PC-3 (cell line): ENCODE measurements around the gene ERGIC1. TPM values are rescaled to one million over a fixed set of nuclear protein-coding genes. Genes with fewer than 3 reads are reported as not detected.

Experiments used
- ATAC-seq: fragments of 200-7000 bp; cut with Tn5 transposase; 2 replicates; pipeline ENCODE4 v1.9.1; 2020; ENCODE audit warnings: mild to moderate bottlenecking, moderate library complexity
- BruUV-seq: library from RNA; stranded (reverse); fragments of 400-500 nt; replicated peaks from 2 replicates; lab custom pipeline; 2021; lab: Mats Ljungman, UMichigan
- CTCF ChIA-PET: fragments of 300-600 bp; sonication (Branson Sonifier 250); formaldehyde crosslinking; loops from one replicate; lab custom pipeline; 2022; ENCODE audit warnings: antibody characterized with exemption; lab: Charles Lee
- POLR2A ChIA-PET: fragments of 300-600 bp; sonication (Branson Sonifier 250); formaldehyde crosslinking; loops from one replicate; lab custom pipeline; 2022; ENCODE audit warnings: antibody characterized with exemption; ENCODE audit not compliant: unreplicated experiment; lab: Charles Lee
- DNase-seq: peaks from one replicate; pipeline ENCODE4 v3.0.0-alpha.2; 2015
- H2AFZ ChIP-seq: fragments of 300-600 bp; sonication (generic); 2 replicates; pipeline ENCODE4 v1.6.0; 2016; ENCODE audit warnings: antibody characterized with exemption, low read length
- H3F3A ChIP-seq: fragments of 300-600 bp; sonication (generic); one replicate; pipeline ENCODE4 v1.6.0; 2017; ENCODE audit warnings: antibody characterized with exemption, low read length, control low read depth, mild to moderate bottlenecking; ENCODE audit not compliant: unreplicated experiment
- H3K27ac ChIP-seq: fragments of 300-600 bp; sonication (generic); 2 replicates; pipeline ENCODE4 v1.5.1; 2016; ENCODE audit warnings: mild to moderate bottlenecking, low read length
- H3K27me3 ChIP-seq: fragments of 300-600 bp; sonication (generic); 2 replicates; pipeline ENCODE4 v1.6.1; 2016; ENCODE audit warnings: low read length, mixed read lengths
- H3K36me3 ChIP-seq: fragments of 300-600 bp; sonication (generic); 2 replicates; pipeline ENCODE4 v1.6.1; 2016; ENCODE audit warnings: low read depth, mixed run types, low read length, mixed read lengths
- H3K4me1 ChIP-seq: fragments of 300-600 bp; sonication (generic); 2 replicates; pipeline ENCODE4 v1.5.1; 2016; ENCODE audit warnings: low read length; ENCODE audit not compliant: insufficient read depth
- H3K4me2 ChIP-seq: fragments of 300-600 bp; sonication (generic); 2 replicates; pipeline ENCODE4 v1.6.0; 2016; ENCODE audit warnings: low read length
- H3K4me3 ChIP-seq: fragments of 300-600 bp; sonication (generic); 2 replicates; pipeline ENCODE4 v1.5.1; 2016; ENCODE audit warnings: mild to moderate bottlenecking, low read length, mixed read lengths
- H3K79me2 ChIP-seq: fragments of 300-600 bp; sonication (generic); 2 replicates; pipeline ENCODE4 v1.6.1; 2017; ENCODE audit warnings: low read length, mixed read lengths
- H3K9ac ChIP-seq: fragments of 300-600 bp; sonication (generic); 2 replicates; pipeline ENCODE4 v1.6.0; 2016; ENCODE audit warnings: mild to moderate bottlenecking, low read length
- H3K9me2 ChIP-seq: fragments of 300-600 bp; sonication (generic); replicated peaks from 2 replicates; pipeline ENCODE4 v1.6.1; 2016; ENCODE audit warnings: mixed run types, low read length, mixed read lengths
- H3K9me3 ChIP-seq: fragments of 300-600 bp; sonication (generic); 2 replicates; pipeline ENCODE4 v1.6.1; 2016; ENCODE audit warnings: low read length, mixed read lengths
- H4K20me1 ChIP-seq: fragments of 300-600 bp; sonication (generic); 2 replicates; pipeline ENCODE4 v1.6.1; 2016; ENCODE audit warnings: low read length, mixed read lengths
- EZH2 ChIP-seq: fragments of 300-600 bp; sonication (generic); IDR thresholded peaks from one replicate; pipeline ENCODE4 v1.6.1; 2017; ENCODE audit warnings: antibody characterized with exemption, mild to moderate bottlenecking, low read length; ENCODE audit not compliant: unreplicated experiment
- EZH2phosphoT487 ChIP-seq: fragments of 300-600 bp; sonication (generic); IDR thresholded peaks from 2 replicates; pipeline ENCODE4 v1.6.1; 2018; ENCODE audit warnings: mild to moderate bottlenecking, antibody characterized with exemption, low read length, borderline replicate concordance
- intact Hi-C: fragments of 100-400 bp; cut with micrococcal nuclease; formaldehyde crosslinking; loops from 2 replicates; pipeline ENCODE4 v1.9.0; 2023
- total RNA-seq: library from RNA; depleted of rRNA; stranded (reverse); fragments of >200 nt; gene quantifications from 2 replicates; pipeline ENCODE4 v1.2.3, GENCODE V29; 2014
- TF ChIP-seq, protein P1 (sequence below): fragments of 300-600 bp; sonication (generic); conservative IDR thresholded peaks from 2 replicates; pipeline ENCODE4 v1.5.1; 2017; ENCODE audit warnings: antibody characterized with exemption, low read depth, mild to moderate bottlenecking, low read length

The ERGIC1 gene
- total RNA-seq, 1 experiment from 2014 or later, result 148 TPM

DNA sequence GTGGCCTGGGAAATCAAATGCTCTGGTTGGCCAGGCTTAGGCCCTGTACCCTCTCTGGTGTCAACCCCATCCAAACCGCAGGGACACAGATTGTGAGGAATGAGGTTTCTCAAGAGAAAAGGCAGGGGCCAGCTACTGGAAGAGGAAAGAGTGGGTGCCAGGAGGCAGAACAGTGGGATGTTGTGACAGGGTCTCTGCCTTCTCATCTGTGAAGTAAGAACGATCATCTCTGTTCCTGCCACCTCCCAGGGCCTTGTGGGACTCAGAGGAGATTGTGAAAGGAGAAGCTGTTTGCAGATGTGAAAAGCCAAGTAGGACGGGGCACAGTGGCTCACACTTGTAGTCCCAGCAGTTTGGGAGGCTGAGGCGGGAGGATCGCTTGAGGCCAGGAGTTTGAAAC, 102.3 kb downstream of the ERGIC1 start:
- Histone ChIP-seq H3K79me2 (no peaks in the 10 kb centered on the region), H3K4me3 (no peak overlapping the region), H3K4me2 (no peak overlapping the region), H3K36me3 (no peaks in the 10 kb centered on the region), H3K9ac (no peak overlapping the region), H4K20me1 (no peaks in the 10 kb centered on the region), H3K4me1 (peaks cover 8% of the 10 kb centered on the region), H3K27me3 (no peaks in the 10 kb centered on the region), H2AFZ (no peak overlapping the region), H3F3A (no peaks in the 10 kb centered on the region), H3K9me3 (no peaks in the 10 kb centered on the region), H3K9me2 (no peaks in the 10 kb centered on the region), H3K27ac (no peak overlapping the region)
- no peak for ATAC-seq
- TF ChIP-seq EZH2phosphoT487 (no peak), EZH2 (no peak)
- TF ChIP-seq, protein P1, sequence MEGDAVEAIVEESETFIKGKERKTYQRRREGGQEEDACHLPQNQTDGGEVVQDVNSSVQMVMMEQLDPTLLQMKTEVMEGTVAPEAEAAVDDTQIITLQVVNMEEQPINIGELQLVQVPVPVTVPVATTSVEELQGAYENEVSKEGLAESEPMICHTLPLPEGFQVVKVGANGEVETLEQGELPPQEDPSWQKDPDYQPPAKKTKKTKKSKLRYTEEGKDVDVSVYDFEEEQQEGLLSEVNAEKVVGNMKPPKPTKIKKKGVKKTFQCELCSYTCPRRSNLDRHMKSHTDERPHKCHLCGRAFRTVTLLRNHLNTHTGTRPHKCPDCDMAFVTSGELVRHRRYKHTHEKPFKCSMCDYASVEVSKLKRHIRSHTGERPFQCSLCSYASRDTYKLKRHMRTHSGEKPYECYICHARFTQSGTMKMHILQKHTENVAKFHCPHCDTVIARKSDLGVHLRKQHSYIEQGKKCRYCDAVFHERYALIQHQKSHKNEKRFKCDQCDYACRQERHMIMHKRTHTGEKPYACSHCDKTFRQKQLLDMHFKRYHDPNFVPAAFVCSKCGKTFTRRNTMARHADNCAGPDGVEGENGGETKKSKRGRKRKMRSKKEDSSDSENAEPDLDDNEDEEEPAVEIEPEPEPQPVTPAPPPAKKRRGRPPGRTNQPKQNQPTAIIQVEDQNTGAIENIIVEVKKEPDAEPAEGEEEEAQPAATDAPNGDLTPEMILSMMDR, result no peak
- intact Hi-C loops, result no loop called here
- ChIA-PET POLR2A (no interaction called here), CTCF (no interaction called here)
- no TSS peak for BruUV-seq
- no peak for DNase-seq

- Histone ChIP-seq H3K9me2 (no peaks in the 10 kb centered on the region), H3K4me3 (no peak overlapping the region), H3K4me2 (no peak overlapping the region), H3K27ac (no peak overlapping the region), H4K20me1 (no peaks in the 10 kb centered on the region), H3K27me3 (no peaks in the 10 kb centered on the region), H3K9ac (no peak overlapping the region), H3K36me3 (no peaks in the 10 kb centered on the region; the same call in 1 of the 2 replicates), H3K79me2 (no peaks in the 10 kb centered on the region), H3K9me3 (no peaks in the 10 kb centered on the region), H3K4me1 (no peaks in the 10 kb centered on the region), H3F3A (no peaks in the 10 kb centered on the region), H2AFZ (no peak overlapping the region)
- no TSS peak for BruUV-seq
- peak; percentile 27 for DNase-seq
- ChIA-PET CTCF (interaction anchor here (1.1 kb wide), 1 partner anchor 232 kb away, joined by 12 read pairs; no protein-coding TSS in a partner anchor), POLR2A (no interaction called here)
- peak; percentile 50; the same call in 1 of the 2 replicates for ATAC-seq
- intact Hi-C loops, result no loop called here
- TF ChIP-seq, protein P1, result peak; percentile 68
- no peak for TF ChIP-seq EZH2phosphoT487
Measured at GRCh38 chr5:172939071-172939470, 105.0 kb downstream of the ERGIC1 start.

DNA sequence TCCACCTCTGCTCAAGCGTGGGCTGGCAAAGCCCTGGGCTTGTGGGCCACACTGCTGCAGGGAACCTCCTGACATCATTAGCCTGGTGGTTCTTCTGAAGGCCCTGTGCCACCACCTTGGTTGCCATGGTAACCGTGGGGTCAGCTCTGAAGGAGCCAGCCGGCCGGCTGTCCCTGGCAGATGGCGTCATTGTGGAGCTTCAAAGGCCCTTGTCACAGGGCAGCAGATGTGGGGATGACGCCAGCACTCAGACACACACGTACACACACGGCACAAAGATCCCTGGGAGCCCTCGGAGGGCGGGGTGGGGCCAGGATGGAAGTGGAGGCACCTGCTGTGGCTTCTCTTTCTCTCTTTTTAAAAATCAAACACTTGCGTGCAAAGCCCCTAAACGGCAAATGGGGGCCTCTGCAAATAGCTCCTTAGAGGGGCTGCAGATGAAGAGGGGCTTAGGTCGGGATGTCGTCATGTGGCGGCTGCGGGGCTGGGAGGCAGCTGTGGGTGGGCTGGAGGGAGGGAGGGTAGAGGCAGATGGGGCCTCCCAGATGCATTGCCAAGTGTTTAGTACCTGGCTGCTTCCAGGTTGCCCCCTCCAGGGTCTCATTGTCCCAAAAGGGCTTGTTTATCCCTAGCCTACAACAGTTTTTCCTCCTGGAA, 105.7 kb downstream of the ERGIC1 start:
- no TSS peak for BruUV-seq
- CTCF ChIA-PET, result interaction anchor here (0.5 to 1.1 kb wide), 2 partner anchors 233 to 478 kb away, joined by 4 to 12 read pairs; no protein-coding TSS in a partner anchor
- H3K9me3 ChIP-seq, result no peaks in the 10 kb centered on the region
- H3K4me1 ChIP-seq, result no peaks in the 10 kb centered on the region
- no peak overlapping the region for H3K4me3 ChIP-seq
- no peak for ATAC-seq
- POLR2A ChIA-PET, result no interaction called here
- H3K36me3 ChIP-seq, result no peaks in the 10 kb centered on the region; the same call in 1 of the 2 replicates
- H3K9ac ChIP-seq, result no peak overlapping the region
- H3K27me3 ChIP-seq, result no peaks in the 10 kb centered on the region
- DNase-seq, result no peak
- H3K27ac ChIP-seq, result no peak overlapping the region
- H3F3A ChIP-seq, result no peaks in the 10 kb centered on the region
- no peak for TF ChIP-seq EZH2phosphoT487
- TF ChIP-seq, protein P1, result no peak
- no peak for TF ChIP-seq EZH2
- intact Hi-C loops, result no loop called here
- H3K4me2 ChIP-seq, result no peak overlapping the region
- H3K79me2 ChIP-seq, result no peaks in the 10 kb centered on the region
- H2AFZ ChIP-seq, result no peak overlapping the region
- H4K20me1 ChIP-seq, result no peaks in the 10 kb centered on the region
- no peaks in the 10 kb centered on the region for H3K9me2 ChIP-seq
